Stimulated activated CD4-positive, alpha-beta T cell treated with anti-CD3 and anti-CD28 coated beads, Interleukin-4, amount 100 ng/mL, for 1 hour (primary cell): ENCODE measurements around the gene INPP5B.
"Not testable (repeated sequence)": the region's sequence is repeated elsewhere in the genome, so short reads cannot be mapped to it uniquely, and the experiment has no call there.

Experiments
- DNase-seq: peaks from one replicate; pipeline ENCODE4 v3.0.0-alpha.2; 2020

The INPP5B gene

GRCh38 chr1:37946703-37947360 lies at the start of gene INPP5B:
Gene INPP5B (minus strand): TSS chr1:37947053. CDS start chr1:37946308, 745 bp downstream.
- peak; percentile 74 for DNase-seq

GRCh38 chr1:37995751-37996345 lies 49.0 kb upstream of the INPP5B start:
- DNase-seq, result no peak

- no peak for DNase-seq
These were observed 48.2 kb upstream of the INPP5B start for GRCh38 chr1:37994886-37995566.

- DNase-seq, result peak; percentile 46
These were observed 42.6 kb upstream of the INPP5B start for GRCh38 chr1:37989361-37989930.

GRCh38 chr1:37987679-37988078 lies 40.8 kb upstream of the INPP5B start:
- no peak for DNase-seq

- no peak for DNase-seq
These were observed 36.7 kb upstream of the INPP5B start for GRCh38 chr1:37983546-37983945.

- DNase-seq, result no peak
These were observed 31.7 kb upstream of the INPP5B start for GRCh38 chr1:37978541-37978940.

- DNase-seq, result not testable (repeated sequence)
These were observed 28.2 kb upstream of the INPP5B start for GRCh38 chr1:37975083-37975482.

GRCh38 chr1:37974567-37974966 lies 27.7 kb upstream of the INPP5B start:
- no peak for DNase-seq

- not testable (repeated sequence) for DNase-seq
These were observed 26.8 kb upstream of the INPP5B start for GRCh38 chr1:37973684-37974083.

- DNase-seq, result no peak
These were observed 18.4 kb upstream of the INPP5B start for GRCh38 chr1:37965301-37965700.

- not testable (repeated sequence) for DNase-seq
These were observed 17.3 kb upstream of the INPP5B start for GRCh38 chr1:37964106-37964505.

GRCh38 chr1:37958690-37959089 lies 11.8 kb upstream of the INPP5B start:
- DNase-seq, result no peak

GRCh38 chr1:37955685-37956084 lies 8.8 kb upstream of the INPP5B start:
- DNase-seq, result no peak

GRCh38 chr1:37954316-37954971 lies 7.6 kb upstream of the INPP5B start:
- DNase-seq, result no peak

GRCh38 chr1:37952738-37953137 lies 5.9 kb upstream of the INPP5B start:
- no peak for DNase-seq

GRCh38 chr1:37951783-37952624 lies 5.2 kb upstream of the INPP5B start:
- DNase-seq, result no peak

GRCh38 chr1:37951041-37951782 lies 4.4 kb upstream of the INPP5B start:
- no peak for DNase-seq

GRCh38 chr1:37949524-37950152 lies 2.8 kb upstream of the INPP5B start:
- DNase-seq, result no peak

- DNase-seq, result no peak
These were observed 2.0 kb upstream of the INPP5B start for GRCh38 chr1:37948841-37949240.

GRCh38 chr1:37948166-37948565 lies 1.3 kb upstream of the INPP5B start:
- DNase-seq, result no peak
